ENCODE results near the gene ZFP36L1. TPM values are rescaled to one million over a fixed set of nuclear protein-coding genes. Genes with fewer than 3 reads are reported as not detected.

The ZFP36L1 gene
- total and polyA plus RNA-seq, 2 of the 13 experiments (the other 11 are each of a cell fraction or from before 2014, with no cell fraction given) = 7.4 to 10.2 TPM

GRCh38 chr14:68816183-68816942, 23.5 kb upstream of the ZFP36L1 start (continued):
- TF ChIP-seq ZBTB34 (CRISPR knock-in tag; IDR thresholded peaks at IDR 0.05) (0 out of 2 replicates have a peak, but pooled peaks have one; percentile 42), RFX1 (IDR thresholded peaks at IDR 0.05) (no peak), GLI4 (CRISPR knock-in tag; IDR thresholded peaks at IDR 0.05; ENCODE audit: borderline replicate concordance) (no peak), HOXA3 (CRISPR knock-in tag; IDR thresholded peaks at IDR 0.05) (peak; percentile 92), MEIS2 (CRISPR knock-in tag; IDR thresholded peaks at IDR 0.05) (peak; percentile 55; the same call in 1 of the 2 replicates), ZNF878 (CRISPR knock-in tag; IDR thresholded peaks at IDR 0.05) (no peak), ZNF12 (CRISPR knock-in tag; IDR thresholded peaks at IDR 0.05) (no peak), ZBTB49 (CRISPR knock-in tag; IDR thresholded peaks at IDR 0.05; ENCODE audit: borderline replicate concordance) (no peak), ZNF589 (CRISPR knock-in tag; conservative IDR thresholded peaks at IDR 0.05) (no peak), AGO1 (IDR thresholded peaks at IDR 0.05; ENCODE audit: low read depth, low read length, poor library complexity, severe bottlenecking) (no peak), ZNF577 (CRISPR knock-in tag; IDR thresholded peaks at IDR 0.05; ENCODE audit: borderline replicate concordance, low read depth) (no peak), CREB3 (CRISPR knock-in tag; IDR thresholded peaks at IDR 0.05) (no peak), NFE2L2 (IDR thresholded peaks at IDR 0.05; ENCODE audit: low read length) (no peak), JARID2 (CRISPR knock-in tag; IDR thresholded peaks at IDR 0.05; ENCODE audit: insufficient replicate concordance) (no peak), ZNF616 (CRISPR knock-in tag; IDR thresholded peaks at IDR 0.05; ENCODE audit: low read depth) (peak; percentile 70; the same call in 1 of the 2 replicates), PBX2 (CRISPR knock-in tag; IDR thresholded peaks at IDR 0.05) (no peak), ZFP62 (CRISPR knock-in tag; IDR thresholded peaks at IDR 0.05) (no peak), TBP (CRISPR knock-in tag; IDR thresholded peaks at IDR 0.05) (no peak), LCORL (IDR thresholded peaks at IDR 0.05) (no peak), LCORL (CRISPR knock-in tag; IDR thresholded peaks at IDR 0.05) (peak; percentile 83), ZNF30 (CRISPR knock-in tag; IDR thresholded peaks at IDR 0.05) (no peak), HES4 (CRISPR knock-in tag; IDR thresholded peaks at IDR 0.05; ENCODE audit: borderline replicate concordance) (no peak), ZNF20 (CRISPR knock-in tag; IDR thresholded peaks at IDR 0.05) (no peak)
- TF ChIP-seq, protein P1, sequence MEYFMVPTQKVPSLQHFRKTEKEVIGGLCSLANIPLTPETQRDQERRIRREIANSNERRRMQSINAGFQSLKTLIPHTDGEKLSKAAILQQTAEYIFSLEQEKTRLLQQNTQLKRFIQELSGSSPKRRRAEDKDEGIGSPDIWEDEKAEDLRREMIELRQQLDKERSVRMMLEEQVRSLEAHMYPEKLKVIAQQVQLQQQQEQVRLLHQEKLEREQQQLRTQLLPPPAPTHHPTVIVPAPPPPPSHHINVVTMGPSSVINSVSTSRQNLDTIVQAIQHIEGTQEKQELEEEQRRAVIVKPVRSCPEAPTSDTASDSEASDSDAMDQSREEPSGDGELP (IDR thresholded peaks at IDR 0.05; ENCODE audit: borderline replicate concordance, low read depth) = no peak

Measured in HepG2 (cell line).